OCI-LY1 (cell line): ENCODE data around the gene ADAMTS1.

Experiments used
- EZH2 ChIP-seq: fragments of 200-600 bp; sonication (generic), shearing (Covaris generic); IDR thresholded peaks from 2 replicates; pipeline ENCODE4 v1.8.0; 2017; ENCODE audit warnings: borderline replicate concordance, mixed run types, mild to moderate bottlenecking, antibody characterized with exemption, low read length, moderate library complexity, mixed read lengths
- TF ChIP-seq, protein P1 (sequence below): fragments of 200-600 bp; sonication (generic), shearing (Covaris generic); IDR thresholded peaks from 2 replicates; pipeline ENCODE4 v1.5.1; 2017; ENCODE audit warnings: mild to moderate bottlenecking, antibody characterized with exemption, low read length, moderate library complexity, mixed read lengths

DNA sequence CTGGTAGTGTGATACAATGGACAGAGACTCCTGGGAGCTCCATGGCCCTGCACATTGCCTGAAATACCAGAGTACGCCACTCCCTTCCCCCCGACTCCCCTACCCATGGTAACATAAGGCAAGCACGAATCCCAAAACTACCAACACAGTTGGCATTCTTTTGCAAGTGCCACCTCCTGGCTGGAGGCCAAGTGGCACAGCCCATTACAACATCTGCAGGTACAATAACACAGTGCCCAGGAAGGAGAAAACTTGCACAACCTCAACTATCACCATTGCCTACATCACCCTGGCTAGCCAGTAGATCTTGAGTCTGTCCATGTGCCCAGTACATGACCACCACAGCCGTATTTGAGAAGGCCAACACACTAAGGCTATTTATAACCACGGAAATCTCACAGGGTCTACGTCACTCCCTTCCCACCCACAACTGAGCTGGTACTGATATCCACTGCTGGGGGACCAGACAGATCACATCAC lies 11.7 kb downstream of the ADAMTS1 start:
- TF ChIP-seq, protein P1, sequence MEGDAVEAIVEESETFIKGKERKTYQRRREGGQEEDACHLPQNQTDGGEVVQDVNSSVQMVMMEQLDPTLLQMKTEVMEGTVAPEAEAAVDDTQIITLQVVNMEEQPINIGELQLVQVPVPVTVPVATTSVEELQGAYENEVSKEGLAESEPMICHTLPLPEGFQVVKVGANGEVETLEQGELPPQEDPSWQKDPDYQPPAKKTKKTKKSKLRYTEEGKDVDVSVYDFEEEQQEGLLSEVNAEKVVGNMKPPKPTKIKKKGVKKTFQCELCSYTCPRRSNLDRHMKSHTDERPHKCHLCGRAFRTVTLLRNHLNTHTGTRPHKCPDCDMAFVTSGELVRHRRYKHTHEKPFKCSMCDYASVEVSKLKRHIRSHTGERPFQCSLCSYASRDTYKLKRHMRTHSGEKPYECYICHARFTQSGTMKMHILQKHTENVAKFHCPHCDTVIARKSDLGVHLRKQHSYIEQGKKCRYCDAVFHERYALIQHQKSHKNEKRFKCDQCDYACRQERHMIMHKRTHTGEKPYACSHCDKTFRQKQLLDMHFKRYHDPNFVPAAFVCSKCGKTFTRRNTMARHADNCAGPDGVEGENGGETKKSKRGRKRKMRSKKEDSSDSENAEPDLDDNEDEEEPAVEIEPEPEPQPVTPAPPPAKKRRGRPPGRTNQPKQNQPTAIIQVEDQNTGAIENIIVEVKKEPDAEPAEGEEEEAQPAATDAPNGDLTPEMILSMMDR = no peak
- TF ChIP-seq EZH2 = no peak
